K562 (cell line): ENCODE data around the gene MYO3B. TPM values are rescaled to one million over a fixed set of nuclear protein-coding genes. Genes with fewer than 3 reads are reported as not detected.

Experiments
- ARID3B ChIP-seq: fragments of 250-450 bp; sonication (Bioruptor Pico); IDR thresholded peaks from 2 replicates; pipeline ENCODE4 v1.4.0; 2020; ENCODE audit warnings: borderline replicate concordance
- ASH1L ChIP-seq: fragments of 450-650 bp; IDR thresholded peaks from 2 replicates; pipeline ENCODE4 v1.6.1; 2018; ENCODE audit warnings: borderline replicate concordance, mild to moderate bottlenecking, low read depth; ENCODE audit not compliant: partially characterized antibody
- FOS ChIP-seq: IDR thresholded peaks from 3 replicates; pipeline ENCODE4 v1.6.1; 2011; ENCODE audit not compliant: insufficient read length; ENCODE audit errors: extremely low read depth
- HNRNPLL ChIP-seq: fragments of 200-400 bp; formaldehyde crosslinking; IDR thresholded peaks from 2 replicates; pipeline ENCODE4 v1.6.1; 2017; ENCODE audit warnings: low read length, low read depth, mild to moderate bottlenecking; ENCODE audit not compliant: poor library complexity, severe bottlenecking
- ILK ChIP-seq: fragments of 450-650 bp; IDR thresholded peaks from 2 replicates; pipeline ENCODE4 v1.6.1; 2016; ENCODE audit warnings: missing genetic modification characterization, low read depth, mild to moderate bottlenecking, missing compliant biosample characterization, moderate library complexity, borderline replicate concordance
- JUNB ChIP-seq: fragments of 450-650 bp; formaldehyde crosslinking; conservative IDR thresholded peaks from 2 replicates; pipeline ENCODE4 v1.4.0; 2020; ENCODE audit warnings: mild to moderate bottlenecking
- MBD2 ChIP-seq: sonication (generic); IDR thresholded peaks from 2 replicates; pipeline ENCODE4 v1.6.1; 2016; ENCODE audit warnings: low read depth, borderline replicate concordance
- NR2C2 ChIP-seq, 2 experiments: fragments of 200-800 bp in 1 of 2; sonication (Bioruptor generic) in 1 of 2; sonication (generic) in 1 of 2; formaldehyde crosslinking in 1 of 2; IDR thresholded peaks; 2 replicates each; pipeline versions ENCODE4 v1.6.1 to v1.8.0; 2016 to 2022; ENCODE audit warnings: mild to moderate bottlenecking in 1 of 2, missing compliant biosample characterization in 1 of 2, missing genetic modification characterization in 1 of 2, missing genetic modification reagents in 1 of 2
- USF1 ChIP-seq: sonication (generic); formaldehyde crosslinking; IDR thresholded peaks from 2 replicates; pipeline ENCODE4 v1.9.0; 2022; ENCODE audit warnings: mild to moderate bottlenecking, missing genetic modification reagents
- ZNF133 ChIP-seq: fragments of 250-450 bp; sonication (Bioruptor Pico); IDR thresholded peaks from 2 replicates; pipeline ENCODE4 v1.4.0; 2020; ENCODE audit warnings: mild to moderate bottlenecking
- ZNF134 ChIP-seq: fragments of 250-450 bp; sonication (Bioruptor Pico); conservative IDR thresholded peaks from 2 replicates; pipeline ENCODE4 v1.4.0; 2020
- ZNF280A ChIP-seq: fragments of 450-650 bp; IDR thresholded peaks from 2 replicates; pipeline ENCODE4 v1.6.1; 2018; ENCODE audit warnings: mild to moderate bottlenecking, low read depth; ENCODE audit not compliant: partially characterized antibody
- polyA plus RNA-seq, 8 experiments: library from polyadenylated mRNA; depleted of rRNA in 4 of 8; stranded (reverse) in 5 of 8; unstranded in 3 of 8; fragments of >200 nt; fragmentation: Nextera tagmentation in 2 of 8; fragmentation: Illumina TruSeq in 1 of 8; extraction: Ambion mirVana in 2 of 8; extraction: Trizol in 1 of 8; gene quantifications; 2 replicates each; pipeline versions ENCODE4 v1.2.1 to v1.2.3, GENCODE V29; 2011 to 2014; ENCODE audit warnings: inconsistent platforms in 1 of 8, missing spikeins in 1 of 8
- total RNA-seq, 7 experiments: library from RNA; depleted of rRNA in 6 of 7; stranded (reverse); fragments of >200 nt in 6 of 7; fragmentation: Illumina TruSeq in 2 of 7; extraction: Trizol in 2 of 7; gene quantifications; 2 replicates each; pipeline versions ENCODE4 v1.2.1 to v1.2.3, GENCODE V29; 2011 to 2021; ENCODE audit warnings: low replicate concordance in 1 of 7
- TF ChIP-seq, protein P1 (sequence below): IDR thresholded peaks from 3 replicates; pipeline ENCODE4 v1.6.1; 2011; ENCODE audit warnings: borderline replicate concordance, mild to moderate bottlenecking; ENCODE audit not compliant: insufficient read length, insufficient read depth
- TF ChIP-seq, protein P2 (sequence below): fragments of 450-650 bp; IDR thresholded peaks from 2 replicates; pipeline ENCODE4 v1.7.1; 2018; ENCODE audit warnings: mild to moderate bottlenecking, low read depth; ENCODE audit not compliant: partially characterized antibody
- TF ChIP-seq, protein P3 (sequence below): fragments of 250-450 bp; sonication (Bioruptor Pico); IDR thresholded peaks from 2 replicates; pipeline ENCODE4 v1.5.1; 2021; ENCODE audit warnings: mild to moderate bottlenecking

Gene MYO3B
- total and polyA plus RNA-seq, 9 of the 15 experiments (the other 6 are each of a cell fraction or from before 2014, with no cell fraction given), result 2.7 to 6.5 (median 3.6) TPM

GRCh38 chr2:170243118-170243837 lies 65.3 kb downstream of the MYO3B start (continued):
- TF ChIP-seq, protein P1, sequence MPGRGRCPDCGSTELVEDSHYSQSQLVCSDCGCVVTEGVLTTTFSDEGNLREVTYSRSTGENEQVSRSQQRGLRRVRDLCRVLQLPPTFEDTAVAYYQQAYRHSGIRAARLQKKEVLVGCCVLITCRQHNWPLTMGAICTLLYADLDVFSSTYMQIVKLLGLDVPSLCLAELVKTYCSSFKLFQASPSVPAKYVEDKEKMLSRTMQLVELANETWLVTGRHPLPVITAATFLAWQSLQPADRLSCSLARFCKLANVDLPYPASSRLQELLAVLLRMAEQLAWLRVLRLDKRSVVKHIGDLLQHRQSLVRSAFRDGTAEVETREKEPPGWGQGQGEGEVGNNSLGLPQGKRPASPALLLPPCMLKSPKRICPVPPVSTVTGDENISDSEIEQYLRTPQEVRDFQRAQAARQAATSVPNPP, result no peak
- no peak for TF ChIP-seq ZNF280A
- no peak for TF ChIP-seq NR2C2 (CRISPR knock-in tag; IDR thresholded peaks at IDR 0.05)
- no peak for TF ChIP-seq NR2C2 (tag; IDR thresholded peaks at IDR 0.05)
- no peak for TF ChIP-seq ILK
- no peak for TF ChIP-seq HNRNPLL
- no peak for TF ChIP-seq ZNF134
- no peak for TF ChIP-seq ARID3B
- no peak for TF ChIP-seq ASH1L
- TF ChIP-seq, protein P2, sequence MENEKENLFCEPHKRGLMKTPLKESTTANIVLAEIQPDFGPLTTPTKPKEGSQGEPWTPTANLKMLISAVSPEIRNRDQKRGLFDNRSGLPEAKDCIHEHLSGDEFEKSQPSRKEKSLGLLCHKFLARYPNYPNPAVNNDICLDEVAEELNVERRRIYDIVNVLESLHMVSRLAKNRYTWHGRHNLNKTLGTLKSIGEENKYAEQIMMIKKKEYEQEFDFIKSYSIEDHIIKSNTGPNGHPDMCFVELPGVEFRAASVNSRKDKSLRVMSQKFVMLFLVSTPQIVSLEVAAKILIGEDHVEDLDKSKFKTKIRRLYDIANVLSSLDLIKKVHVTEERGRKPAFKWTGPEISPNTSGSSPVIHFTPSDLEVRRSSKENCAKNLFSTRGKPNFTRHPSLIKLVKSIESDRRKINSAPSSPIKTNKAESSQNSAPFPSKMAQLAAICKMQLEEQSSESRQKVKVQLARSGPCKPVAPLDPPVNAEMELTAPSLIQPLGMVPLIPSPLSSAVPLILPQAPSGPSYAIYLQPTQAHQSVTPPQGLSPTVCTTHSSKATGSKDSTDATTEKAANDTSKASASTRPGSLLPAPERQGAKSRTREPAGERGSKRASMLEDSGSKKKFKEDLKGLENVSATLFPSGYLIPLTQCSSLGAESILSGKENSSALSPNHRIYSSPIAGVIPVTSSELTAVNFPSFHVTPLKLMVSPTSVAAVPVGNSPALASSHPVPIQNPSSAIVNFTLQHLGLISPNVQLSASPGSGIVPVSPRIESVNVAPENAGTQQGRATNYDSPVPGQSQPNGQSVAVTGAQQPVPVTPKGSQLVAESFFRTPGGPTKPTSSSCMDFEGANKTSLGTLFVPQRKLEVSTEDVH, result no peak
- no peak for TF ChIP-seq FOS
- no peak for TF ChIP-seq USF1 (CRISPR knock-in tag)
- no peak for TF ChIP-seq JUNB (CRISPR knock-in tag)
- TF ChIP-seq, protein P3, sequence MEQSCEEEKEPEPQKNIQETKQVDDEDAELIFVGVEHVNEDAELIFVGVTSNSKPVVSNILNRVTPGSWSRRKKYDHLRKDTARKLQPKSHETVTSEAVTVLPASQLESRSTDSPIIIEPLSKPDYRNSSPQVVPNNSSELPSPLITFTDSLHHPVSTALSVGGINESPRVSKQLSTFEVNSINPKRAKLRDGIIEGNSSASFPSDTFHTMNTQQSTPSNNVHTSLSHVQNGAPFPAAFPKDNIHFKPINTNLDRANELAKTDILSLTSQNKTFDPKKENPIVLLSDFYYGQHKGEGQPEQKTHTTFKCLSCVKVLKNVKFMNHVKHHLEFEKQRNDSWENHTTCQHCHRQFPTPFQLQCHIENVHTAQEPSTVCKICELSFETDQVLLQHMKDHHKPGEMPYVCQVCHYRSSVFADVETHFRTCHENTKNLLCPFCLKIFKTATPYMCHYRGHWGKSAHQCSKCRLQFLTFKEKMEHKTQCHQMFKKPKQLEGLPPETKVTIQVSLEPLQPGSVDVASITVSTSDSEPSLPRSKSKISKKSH (CRISPR knock-in tag), result no peak
- no peak for TF ChIP-seq MBD2
- TF ChIP-seq ZNF133, result no peak
